SU-DHL-6 (cell line): ENCODE data around the gene PRKAG3.

Experiments
- EZH2phosphoT487 ChIP-seq: fragments of 200-600 bp; sonication (generic), shearing (Covaris generic); conservative IDR thresholded peaks from 2 replicates; pipeline ENCODE4 v1.6.1; 2018; ENCODE audit warnings: mild to moderate bottlenecking, antibody characterized with exemption, low read length, moderate library complexity, mixed read lengths
- TF ChIP-seq, protein P1 (sequence below): fragments of 200-600 bp; sonication (generic); IDR thresholded peaks from one replicate; pipeline ENCODE4 v1.5.1; 2017; ENCODE audit warnings: antibody characterized with exemption, mild to moderate bottlenecking, low read length, moderate library complexity; ENCODE audit not compliant: insufficient read depth, poor library complexity, severe bottlenecking

DNA sequence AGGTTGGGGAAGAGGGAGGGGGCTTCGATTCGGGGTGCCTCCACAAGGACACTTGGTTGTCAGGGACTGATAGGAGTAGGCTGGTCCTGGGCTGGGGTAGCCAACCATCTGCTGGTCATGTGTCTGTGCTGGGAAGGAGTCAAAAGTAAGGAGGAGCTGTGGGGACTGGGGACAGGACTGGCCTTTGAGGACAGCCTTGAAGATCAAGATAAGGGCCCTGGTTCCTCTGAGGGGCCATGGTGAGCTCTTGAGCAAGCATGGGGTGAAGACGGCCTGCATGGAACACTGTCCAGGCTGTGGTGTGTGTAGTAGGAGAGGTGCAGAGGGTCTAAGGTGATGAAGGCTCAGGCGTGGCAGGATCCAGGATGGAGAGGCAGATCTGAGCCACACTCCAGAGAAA is 47.9 kb downstream of the PRKAG3 start:
- TF ChIP-seq, protein P1, sequence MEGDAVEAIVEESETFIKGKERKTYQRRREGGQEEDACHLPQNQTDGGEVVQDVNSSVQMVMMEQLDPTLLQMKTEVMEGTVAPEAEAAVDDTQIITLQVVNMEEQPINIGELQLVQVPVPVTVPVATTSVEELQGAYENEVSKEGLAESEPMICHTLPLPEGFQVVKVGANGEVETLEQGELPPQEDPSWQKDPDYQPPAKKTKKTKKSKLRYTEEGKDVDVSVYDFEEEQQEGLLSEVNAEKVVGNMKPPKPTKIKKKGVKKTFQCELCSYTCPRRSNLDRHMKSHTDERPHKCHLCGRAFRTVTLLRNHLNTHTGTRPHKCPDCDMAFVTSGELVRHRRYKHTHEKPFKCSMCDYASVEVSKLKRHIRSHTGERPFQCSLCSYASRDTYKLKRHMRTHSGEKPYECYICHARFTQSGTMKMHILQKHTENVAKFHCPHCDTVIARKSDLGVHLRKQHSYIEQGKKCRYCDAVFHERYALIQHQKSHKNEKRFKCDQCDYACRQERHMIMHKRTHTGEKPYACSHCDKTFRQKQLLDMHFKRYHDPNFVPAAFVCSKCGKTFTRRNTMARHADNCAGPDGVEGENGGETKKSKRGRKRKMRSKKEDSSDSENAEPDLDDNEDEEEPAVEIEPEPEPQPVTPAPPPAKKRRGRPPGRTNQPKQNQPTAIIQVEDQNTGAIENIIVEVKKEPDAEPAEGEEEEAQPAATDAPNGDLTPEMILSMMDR: no peak
- TF ChIP-seq EZH2phosphoT487: no peak
